ENCODE data around the gene LOC101059915.
A peak's percentile ranks its signal among the peaks of the same experiment; 100 is the strongest.

The LOC101059915 gene

DNA sequence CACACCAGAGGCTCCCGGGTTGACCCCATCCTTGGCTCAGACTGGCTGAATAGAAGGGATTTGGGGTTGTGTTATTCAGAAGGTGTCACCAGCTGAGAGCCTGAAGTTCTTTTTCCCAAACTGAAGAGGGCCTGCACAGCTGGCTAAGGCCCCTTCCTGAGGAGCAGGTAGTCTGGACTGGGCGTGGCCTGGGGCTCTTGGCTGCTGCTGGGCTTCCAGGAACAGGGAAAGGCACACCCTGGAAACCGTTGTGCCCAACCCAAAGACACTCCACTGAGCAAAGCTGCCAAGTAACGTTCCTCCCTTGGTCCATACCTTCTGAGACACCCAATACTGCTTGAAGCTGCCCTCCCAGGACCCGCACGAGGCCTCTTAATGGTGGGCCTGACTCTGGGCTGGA, 40.8 kb upstream of the LOC101059915 start:
- ChIA-PET CTCF (no interaction called here), POLR2A (no interaction called here)
- H3K79me2 ChIP-seq (ENCODE audit: control insufficient read depth, insufficient read depth, low read length), result no peaks in the 10 kb centered on the region
- no peaks in the 10 kb centered on the region for H3K36me3 ChIP-seq (ENCODE audit: control insufficient read depth in 2 of 2, extremely low read depth in 1 of 2, insufficient read depth in 2 of 2, low read length in 2 of 2)
- intact Hi-C loops (cut with micrococcal nuclease), result no loop called here
- BruUV-seq (replicated peaks), result no TSS peak
- H2AFZ ChIP-seq (ENCODE audit: low read depth, low read length), result no peak overlapping the region
- H3K9me3 ChIP-seq (replicated peaks; ENCODE audit: control insufficient read depth, insufficient read depth, low read length), result no peaks in the 10 kb centered on the region
- no peaks in the 10 kb centered on the region for H3K27me3 ChIP-seq (ENCODE audit: control insufficient read depth in 2 of 2, insufficient read depth in 2 of 2, low read length in 2 of 2)
- H3K4me2 ChIP-seq (ENCODE audit: insufficient read depth, low read length), result no peak overlapping the region
- no peaks in the 10 kb centered on the region for H3K9me1 ChIP-seq (replicated peaks; ENCODE audit: control insufficient read depth, extremely low read depth, insufficient read depth, low read length)
- H3K4me3 ChIP-seq (replicated peaks in 1 of 3; ENCODE audit: insufficient read depth in 1 of 3, low read depth in 1 of 3, low read length in 3 of 3), result no peak overlapping the region
- FAIRE-seq, result no peak
- no peaks in the 10 kb centered on the region for H4K20me1 ChIP-seq (replicated peaks; ENCODE audit: control insufficient read depth, extremely low read depth, insufficient read depth, low read length)
- no peak for TF ChIP-seq FOS (IDR thresholded peaks at IDR 0.05; ENCODE audit: borderline replicate concordance, insufficient read depth, low read length)
- TF ChIP-seq, protein P1, sequence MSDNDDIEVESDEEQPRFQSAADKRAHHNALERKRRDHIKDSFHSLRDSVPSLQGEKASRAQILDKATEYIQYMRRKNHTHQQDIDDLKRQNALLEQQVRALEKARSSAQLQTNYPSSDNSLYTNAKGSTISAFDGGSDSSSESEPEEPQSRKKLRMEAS (IDR thresholded peaks at IDR 0.05; ENCODE audit: insufficient read depth, insufficient read length), result no peak
- TF ChIP-seq POLR2AphosphoS5 (IDR thresholded peaks at IDR 0.05; ENCODE audit: insufficient read depth, low read depth, low read length), result no peak
- no peak for TF ChIP-seq MYC (IDR thresholded peaks at IDR 0.05; ENCODE audit: low read depth, low read length)
- TF ChIP-seq JUN (IDR thresholded peaks at IDR 0.05; ENCODE audit: borderline replicate concordance, insufficient read depth, insufficient read length, low read depth), result no peak
- TF ChIP-seq EZH2 (IDR thresholded peaks at IDR 0.05; ENCODE audit: borderline replicate concordance, low read depth, low read length, severe bottlenecking), result no peak
- no peak for TF ChIP-seq GATA2 (IDR thresholded peaks at IDR 0.05; ENCODE audit: insufficient read depth, insufficient read length, low read depth, low read length)
- peaks cover 11% of the 10 kb centered on the region for H3K4me1 ChIP-seq (ENCODE audit: control insufficient read depth, extremely low read depth, insufficient read depth, low read length)
- dilution Hi-C loops (cut with MboI; ENCODE audit: extremely low pct_ligation_motif_present, low sequenced_read_pairs), result no loop called here
- no peak overlapping the region for H3K9ac ChIP-seq (replicated peaks; ENCODE audit: extremely low read depth, insufficient read depth, low read length)
- H3K27ac ChIP-seq (ENCODE audit: insufficient read depth, low read depth, low read length), result no peak overlapping the region
- no peak for DNase-seq (ENCODE audit: low read depth, low spot score)

DNA sequence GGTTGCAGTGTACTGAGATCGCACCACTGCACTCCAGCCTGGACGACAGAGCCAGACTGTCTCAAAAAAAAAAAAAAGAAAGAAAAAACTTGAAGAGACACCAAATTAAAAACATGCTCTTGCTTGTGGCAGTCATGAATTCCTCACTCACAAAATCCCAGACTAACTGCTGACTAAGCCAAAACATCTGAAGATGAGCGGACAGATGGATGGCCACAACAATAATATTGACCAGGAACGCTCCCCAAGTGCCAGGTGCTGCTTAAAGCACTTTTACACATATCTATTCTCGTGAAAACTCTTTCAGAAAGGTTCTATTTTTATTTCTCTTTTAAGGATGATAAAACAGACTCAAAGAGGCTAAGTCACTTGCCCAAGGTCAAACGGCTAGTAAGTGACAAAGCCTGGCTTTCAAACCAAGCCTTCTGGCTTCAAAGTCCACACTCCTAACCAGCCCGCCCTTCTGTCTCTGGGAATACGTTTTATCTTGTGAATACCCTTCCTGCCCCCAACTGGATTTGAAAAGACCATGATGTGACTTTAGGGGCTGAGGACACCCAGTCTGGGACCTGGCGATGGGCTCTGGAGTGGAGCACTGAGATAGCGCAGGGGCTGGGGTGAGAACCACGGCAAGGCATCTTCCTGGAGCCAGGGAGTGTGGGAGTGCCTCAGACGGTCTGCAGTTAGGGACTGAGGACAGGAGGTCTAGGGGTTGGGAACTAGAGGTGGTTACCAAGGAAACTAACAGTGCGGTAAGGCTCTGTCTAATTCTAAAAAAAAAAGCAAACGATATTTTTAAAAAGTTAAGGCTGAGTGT, 39.5 kb upstream of the LOC101059915 start:
- Histone ChIP-seq H3K4me2 (ENCODE audit: insufficient read depth, low read length) (no peak overlapping the region), H3K9me1 (replicated peaks; ENCODE audit: control insufficient read depth, extremely low read depth, insufficient read depth, low read length) (no peaks in the 10 kb centered on the region), H2AFZ (ENCODE audit: low read depth, low read length) (no peak overlapping the region), H3K36me3 (ENCODE audit: control insufficient read depth in 2 of 2, extremely low read depth in 1 of 2, insufficient read depth in 2 of 2, low read length in 2 of 2) (no peaks in the 10 kb centered on the region), H4K20me1 (replicated peaks; ENCODE audit: control insufficient read depth, extremely low read depth, insufficient read depth, low read length) (no peaks in the 10 kb centered on the region), H3K79me2 (ENCODE audit: control insufficient read depth, insufficient read depth, low read length) (no peaks in the 10 kb centered on the region), H3K9ac (replicated peaks; ENCODE audit: extremely low read depth, insufficient read depth, low read length) (no peak overlapping the region), H3K4me1 (ENCODE audit: control insufficient read depth, extremely low read depth, insufficient read depth, low read length) (peaks cover 6% of the 10 kb centered on the region), H3K4me3 (replicated peaks in 1 of 3; ENCODE audit: insufficient read depth in 1 of 3, low read depth in 1 of 3, low read length in 3 of 3) (no peak overlapping the region), H3K27me3 (ENCODE audit: control insufficient read depth in 2 of 2, insufficient read depth in 2 of 2, low read length in 2 of 2) (no peaks in the 10 kb centered on the region), H3K9me3 (replicated peaks; ENCODE audit: control insufficient read depth, insufficient read depth, low read length) (no peaks in the 10 kb centered on the region), H3K27ac (ENCODE audit: insufficient read depth, low read depth, low read length) (no peak overlapping the region)
- DNase-seq (ENCODE audit: low read depth, low spot score) (no peak), FAIRE-seq (peak; percentile 49)
- CTCF ChIA-PET, result no interaction called here
- no TSS peak for BruUV-seq (replicated peaks)
- dilution Hi-C loops (cut with MboI; ENCODE audit: extremely low pct_ligation_motif_present, low sequenced_read_pairs) (no loop called here), intact Hi-C loops (cut with micrococcal nuclease) (no loop called here)
- POLR2A ChIA-PET, result no interaction called here
- no peak for TF ChIP-seq FOS (IDR thresholded peaks at IDR 0.05; ENCODE audit: borderline replicate concordance, insufficient read depth, low read length)
- no peak for TF ChIP-seq POLR2A (IDR thresholded peaks at IDR 0.05; ENCODE audit: low read depth, low read length)
- TF ChIP-seq, protein P1 (IDR thresholded peaks at IDR 0.05; ENCODE audit: insufficient read depth, insufficient read length), result no peak
- no peak for TF ChIP-seq JUN (IDR thresholded peaks at IDR 0.05; ENCODE audit: borderline replicate concordance, insufficient read depth, insufficient read length, low read depth)
- TF ChIP-seq, protein P2, sequence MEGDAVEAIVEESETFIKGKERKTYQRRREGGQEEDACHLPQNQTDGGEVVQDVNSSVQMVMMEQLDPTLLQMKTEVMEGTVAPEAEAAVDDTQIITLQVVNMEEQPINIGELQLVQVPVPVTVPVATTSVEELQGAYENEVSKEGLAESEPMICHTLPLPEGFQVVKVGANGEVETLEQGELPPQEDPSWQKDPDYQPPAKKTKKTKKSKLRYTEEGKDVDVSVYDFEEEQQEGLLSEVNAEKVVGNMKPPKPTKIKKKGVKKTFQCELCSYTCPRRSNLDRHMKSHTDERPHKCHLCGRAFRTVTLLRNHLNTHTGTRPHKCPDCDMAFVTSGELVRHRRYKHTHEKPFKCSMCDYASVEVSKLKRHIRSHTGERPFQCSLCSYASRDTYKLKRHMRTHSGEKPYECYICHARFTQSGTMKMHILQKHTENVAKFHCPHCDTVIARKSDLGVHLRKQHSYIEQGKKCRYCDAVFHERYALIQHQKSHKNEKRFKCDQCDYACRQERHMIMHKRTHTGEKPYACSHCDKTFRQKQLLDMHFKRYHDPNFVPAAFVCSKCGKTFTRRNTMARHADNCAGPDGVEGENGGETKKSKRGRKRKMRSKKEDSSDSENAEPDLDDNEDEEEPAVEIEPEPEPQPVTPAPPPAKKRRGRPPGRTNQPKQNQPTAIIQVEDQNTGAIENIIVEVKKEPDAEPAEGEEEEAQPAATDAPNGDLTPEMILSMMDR (IDR thresholded peaks at IDR 0.05; ENCODE audit: extremely low read depth in 1 of 2, insufficient read depth in 1 of 2, low read depth in 1 of 2, low read length in 2 of 2), result no peak
- no peak for TF ChIP-seq GATA2 (IDR thresholded peaks at IDR 0.05; ENCODE audit: insufficient read depth, insufficient read length, low read depth, low read length)
- no peak for TF ChIP-seq POLR2AphosphoS5 (IDR thresholded peaks at IDR 0.05; ENCODE audit: insufficient read depth, low read depth, low read length)
- no peak for TF ChIP-seq MYC (IDR thresholded peaks at IDR 0.05; ENCODE audit: low read depth, low read length)
- no peak for TF ChIP-seq EZH2 (IDR thresholded peaks at IDR 0.05; ENCODE audit: borderline replicate concordance, low read depth, low read length, severe bottlenecking)

All from endothelial cell of umbilical vein (primary cell).